HCT116 (cell line): ENCODE measurements around the gene DOCK3. TPM values are rescaled to one million over a fixed set of nuclear protein-coding genes. Genes with fewer than 3 reads are reported as not detected.
A peak's percentile ranks its signal among the peaks of the same experiment; 100 is the strongest.

Experiments
- ATAC-seq: fragments of 200-7000 bp; cut with Tn5 transposase; 2 replicates; pipeline ENCODE4 v1.9.1; 2020; ENCODE audit warnings: mild to moderate bottlenecking, moderate library complexity
- BruUV-seq: library from RNA; stranded (reverse); fragments of 400-500 nt; replicated peaks from 2 replicates; lab custom pipeline; 2021; lab: Mats Ljungman, UMichigan
- CTCF ChIA-PET: fragments of 300-600 bp; sonication (Branson Sonifier 250); formaldehyde crosslinking; loops from one replicate; lab custom pipeline; 2021; ENCODE audit warnings: antibody characterized with exemption; lab: Charles Lee
- POLR2A ChIA-PET: fragments of 300-600, 350-600 bp; sonication (Branson Sonifier 250); formaldehyde crosslinking; loops from one replicate; lab custom pipeline; 2021; ENCODE audit warnings: antibody characterized with exemption; lab: Charles Lee
- RAD21 ChIA-PET, 2 experiments: fragments of 300-600 bp; sonication (Branson Sonifier 250); formaldehyde crosslinking; loops; one replicate each; lab custom pipeline; 2023; ENCODE audit warnings: low total read pairs in 2 of 2; ENCODE audit not compliant: uncharacterized antibody in 2 of 2, unreplicated experiment in 2 of 2, low non-redundant PET in 1 of 2; lab: Charles Lee
- DNase-seq: peaks from one replicate; pipeline ENCODE4 v3.0.0-alpha.2; 2010; ENCODE audit warnings: low read depth, low spot score
- H2AFZ ChIP-seq: fragments of 200-600 bp; shearing (Covaris generic), sonication (generic); 2 replicates; pipeline ENCODE4 v1.6.1; 2017; ENCODE audit warnings: low read depth, mixed run types, mixed read lengths, antibody characterized with exemption, low read length; ENCODE audit not compliant: poor library complexity, severe bottlenecking
- H3K27ac ChIP-seq: 2 replicates; pipeline ENCODE4 v1.5.1; 2012; ENCODE audit warnings: low read depth, low read length
- H3K27me3 ChIP-seq: fragments of 200-600 bp; sonication (generic); 2 replicates; pipeline ENCODE4 v1.6.1; 2016; ENCODE audit warnings: mixed run types, low read length, mixed read lengths; ENCODE audit not compliant: insufficient read depth
- H3K36me3 ChIP-seq, 2 experiments: fragments of 200-500 bp in 1 of 2; fragments of 200-600 bp in 1 of 2; sonication (Bioruptor generic) in 1 of 2; sonication (generic) in 1 of 2; 2 replicates each; pipeline versions ENCODE4 v1.5.1 to v1.6.1; 2014 to 2016; ENCODE audit warnings: low read length in 2 of 2, inconsistent platforms in 1 of 2, mixed read lengths in 1 of 2, mixed run types in 1 of 2; ENCODE audit not compliant: insufficient read depth in 2 of 2, control insufficient read depth in 1 of 2
- H3K4me1 ChIP-seq, 2 experiments: fragments of 200-600 bp in 1 of 2; sonication (generic) in 1 of 2; 2 replicates each; pipeline versions ENCODE4 v1.5.1 to v1.6.1; 2012 to 2017; ENCODE audit warnings: low read length in 2 of 2, inconsistent platforms in 1 of 2, mild to moderate bottlenecking in 1 of 2, mixed read lengths in 1 of 2, mixed run types in 1 of 2, moderate library complexity in 1 of 2; ENCODE audit not compliant: insufficient read depth in 2 of 2, control insufficient read depth in 1 of 2
- H3K4me2 ChIP-seq: fragments of 200-600 bp; sonication (generic); 2 replicates; pipeline ENCODE4 v1.6.1; 2017; ENCODE audit warnings: mixed run types, low read length, mixed read lengths
- H3K4me3 ChIP-seq, 2 experiments: fragments of 200-600 bp in 1 of 2; sonication (generic) in 1 of 2; replicated peaks in 1 of 2; 2 replicates each; pipeline ENCODE4 v1.5.1; 2011 to 2016; ENCODE audit warnings: low read length in 2 of 2, control low read depth in 1 of 2, low read depth in 1 of 2, mild to moderate bottlenecking in 1 of 2, mixed read lengths in 1 of 2, mixed run types in 1 of 2
- H3K79me2 ChIP-seq: fragments of 200-600 bp; sonication (generic); 2 replicates; pipeline ENCODE4 v1.6.1; 2017; ENCODE audit warnings: mild to moderate bottlenecking, mixed run types, low read length, moderate library complexity, mixed read lengths; ENCODE audit not compliant: insufficient read depth
- H3K9ac ChIP-seq: fragments of 200-600 bp; sonication (generic); 2 replicates; pipeline ENCODE4 v1.6.1; 2016; ENCODE audit warnings: low read length, mixed read lengths
- H3K9me2 ChIP-seq: fragments of 200-600 bp; sonication (generic), shearing (Covaris generic); 2 replicates; pipeline ENCODE4 v1.6.1; 2017; ENCODE audit warnings: mixed run types, mild to moderate bottlenecking, moderate library complexity; ENCODE audit not compliant: insufficient read depth
- H3K9me3 ChIP-seq, 2 experiments: fragments of 200-500 bp in 1 of 2; fragments of 200-600 bp in 1 of 2; sonication (Bioruptor generic) in 1 of 2; sonication (generic) in 1 of 2; 2 replicates each; pipeline ENCODE4 v1.6.1; 2014 to 2017; ENCODE audit warnings: low read length in 2 of 2, mixed read lengths in 2 of 2, inconsistent platforms in 1 of 2, low read depth in 1 of 2, mild to moderate bottlenecking in 1 of 2, mixed run types in 1 of 2, moderate library complexity in 1 of 2; ENCODE audit not compliant: control insufficient read depth in 1 of 2, insufficient read depth in 1 of 2
- H4K20me1 ChIP-seq: fragments of 200-600 bp; sonication (generic), shearing (Covaris generic); 2 replicates; pipeline ENCODE4 v1.6.1; 2017; ENCODE audit warnings: mixed run types, mild to moderate bottlenecking, moderate library complexity; ENCODE audit not compliant: insufficient read depth
- ELF1 ChIP-seq: IDR thresholded peaks from 2 replicates; pipeline ENCODE4 v1.6.1; 2012; ENCODE audit warnings: low read depth, borderline replicate concordance
- EZH2phosphoT487 ChIP-seq: fragments of 200-600 bp; IDR thresholded peaks from 2 replicates; pipeline ENCODE4 v1.6.1; 2018; ENCODE audit warnings: antibody characterized with exemption, borderline replicate concordance
- JUND ChIP-seq: IDR thresholded peaks from 2 replicates; pipeline ENCODE4 v1.6.1; 2012
- POLR2AphosphoS5 ChIP-seq: IDR thresholded peaks from 2 replicates; pipeline ENCODE4 v1.6.1; 2011; ENCODE audit warnings: mild to moderate bottlenecking, low read depth, low read length, moderate library complexity
- RAD21 ChIP-seq: IDR thresholded peaks from 2 replicates; pipeline ENCODE4 v1.6.1; 2012; ENCODE audit warnings: low read depth, mild to moderate bottlenecking
- REST ChIP-seq: IDR thresholded peaks from 2 replicates; pipeline ENCODE4 v1.6.1; 2012; ENCODE audit warnings: low read depth
- SRF ChIP-seq: IDR thresholded peaks from 2 replicates; pipeline ENCODE4 v1.6.1; 2012; ENCODE audit warnings: low read depth
- ZFX ChIP-seq: fragments of 450-650 bp; IDR thresholded peaks from 2 replicates; pipeline ENCODE4 v1.6.1; 2017
- ZNF274 ChIP-seq: fragments of 200-500 bp; sonication (Bioruptor generic); IDR thresholded peaks from 2 replicates; pipeline ENCODE4 v1.6.1; 2014; ENCODE audit warnings: mild to moderate bottlenecking, low read depth, low read length, inconsistent platforms
- intact Hi-C: fragments of 100-400 bp; cut with micrococcal nuclease; formaldehyde crosslinking; loops from 2 replicates; pipeline ENCODE4 v1.10.0; 2022
- total RNA-seq: library from RNA; stranded (reverse); gene quantifications from one replicate; pipeline ENCODE4 v1.2.1, GENCODE V29; 2021; ENCODE audit not compliant: unreplicated experiment

Gene DOCK3
- total RNA-seq, 1 experiment from 2014 or later: 4.2 TPM

GRCh38 chr3:51384726-51385473 is 710.2 kb downstream of the DOCK3 start, which contains the start of gene MANF (continued):
- TF ChIP-seq ZNF274: no peak
- TF ChIP-seq ZFX: peak; percentile 63; the same call in 1 of the 2 replicates
- TF ChIP-seq POLR2AphosphoS5: peak; percentile 84
- no peak for TF ChIP-seq SRF
- TF ChIP-seq EZH2phosphoT487: no peak

GRCh38 chr3:51385621-51386091 is 710.9 kb downstream of the DOCK3 start:
- H3K4me1 ChIP-seq: peaks cover 18 to 47% of the 10 kb centered on the region in 2 experiments; a peak in 3 of 4 replicates
- no peaks in the 10 kb centered on the region for H4K20me1 ChIP-seq
- no TSS peak for BruUV-seq
- H2AFZ ChIP-seq: no peak overlapping the region
- DNase-seq: no peak
- no peaks in the 10 kb centered on the region for H3K9me2 ChIP-seq
- peaks cover 39% of the 10 kb centered on the region for H3K79me2 ChIP-seq
- peak overlapping the region; percentile 82 for H3K4me2 ChIP-seq
- H3K9ac ChIP-seq: peak overlapping the region; percentile 99
- ChIA-PET CTCF (interaction anchor here (0.6 to 2.1 kb wide), 6 partner anchors 14 to 770 kb away, joined by 3 to 10 read pairs (median 4); no protein-coding TSS in a partner anchor), POLR2A (interaction anchor here (1.0 to 1.7 kb wide), 5 partner anchors 36 to 769 kb away, joined by 3 to 5 read pairs (median 4); partner anchors contain the start of genes DCAF1 and MAPKAPK3), RAD21 (interaction anchor here in 1 of 2 experiments (1.0 kb wide), 1 partner anchor 769 kb away, joined by 3 read pairs; the partner anchor contains the start of gene MAPKAPK3)
- H3K9me3 ChIP-seq: no peaks in the 10 kb centered on the region
- peak overlapping the region; percentile 64 for H3K27ac ChIP-seq
- TF ChIP-seq REST (no peak), JUND (no peak), ELF1 (no peak), RAD21 (no peak)
- no peak for ATAC-seq
- peak overlapping the region; percentile 87 to 99 for H3K4me3 ChIP-seq
- intact Hi-C loops: loop anchor here (2.0 to 10.0 kb wide), 5 partner anchors 117 to 1031 kb away; partner anchors contain the start of genes CYB561D2, DCAF1, MAPKAPK3 and NPRL2
- peaks cover 0 to 38% of the 10 kb centered on the region in 2 experiments; a peak in 3 of 4 replicates for H3K36me3 ChIP-seq
- no peaks in the 10 kb centered on the region for H3K27me3 ChIP-seq
